Mesothelial cell of epicardium (in vitro differentiated cells): ENCODE results near the gene RNF157. TPM values are rescaled to one million over a fixed set of nuclear protein-coding genes. Genes with fewer than 3 reads are reported as not detected.

Experiments used
- DNase-seq, 2 experiments: peaks; one replicate each; pipeline ENCODE4 v3.0.0; 2021; ENCODE audit warnings: low spot score in 2 of 2; ENCODE audit not compliant: unreplicated experiment in 2 of 2
- H3K27ac Mint-ChIP-seq: 2 replicates; pipeline ENCODE4 v1.8.0; 2021; ENCODE audit warnings: mixed read lengths
- H3K27me3 Mint-ChIP-seq: 2 replicates; pipeline ENCODE4 v1.8.0; 2021; ENCODE audit warnings: low read depth, mixed read lengths
- H3K36me3 Mint-ChIP-seq: 2 replicates; pipeline ENCODE4 v1.8.0; 2021; ENCODE audit warnings: mixed read lengths
- H3K4me1 Mint-ChIP-seq: 2 replicates; pipeline ENCODE4 v1.8.0; 2021; ENCODE audit warnings: mixed read lengths
- H3K4me3 Mint-ChIP-seq: 2 replicates; pipeline ENCODE4 v1.8.0; 2021; ENCODE audit warnings: mild to moderate bottlenecking, moderate library complexity, mixed read lengths
- H3K9me3 Mint-ChIP-seq: 2 replicates; pipeline ENCODE4 v1.8.0; 2021; ENCODE audit warnings: mixed read lengths
- CTCF ChIP-seq: fragments of 200-600 bp; sonication (generic); IDR thresholded peaks from one replicate; pipeline ENCODE4 v1.5.0; 2021; ENCODE audit warnings: antibody characterized with exemption; ENCODE audit not compliant: unreplicated experiment
- total RNA-seq: library from RNA; stranded (reverse); gene quantifications from 3 replicates; pipeline ENCODE4 v1.2.1, GENCODE V29; 2021

Gene RNF157
- total RNA-seq, 1 donor from 2014 or later: 8.0 TPM

- peak overlapping the region; percentile 48 for H3K4me3 Mint-ChIP-seq
- H3K27me3 Mint-ChIP-seq: peaks cover 71% of the 10 kb centered on the region
- no peak for TF ChIP-seq CTCF
- peaks cover 64% of the 10 kb centered on the region for H3K4me1 Mint-ChIP-seq
- DNase-seq: no peak
- peak overlapping the region; percentile 34 for H3K27ac Mint-ChIP-seq
- no peaks in the 10 kb centered on the region for H3K36me3 Mint-ChIP-seq
- no peaks in the 10 kb centered on the region for H3K9me3 Mint-ChIP-seq
Observed at GRCh38 chr17:76138896-76139752, 101.2 kb downstream of the RNF157 start.

- no peak for TF ChIP-seq CTCF
- Mint-ChIP-seq H3K9me3 (no peaks in the 10 kb centered on the region), H3K4me1 (peaks cover 65% of the 10 kb centered on the region), H3K27ac (peak overlapping the region; percentile 34), H3K27me3 (peaks cover 78% of the 10 kb centered on the region), H3K36me3 (no peaks in the 10 kb centered on the region), H3K4me3 (peak overlapping the region; percentile 39)
- no peak for DNase-seq
Observed at GRCh38 chr17:76138234-76138895, 101.9 kb downstream of the RNF157 start.

GRCh38 chr17:76137351-76138233 lies 102.7 kb downstream of the RNF157 start:
- Mint-ChIP-seq H3K4me3 (peak overlapping the region; percentile 33), H3K4me1 (peaks cover 65% of the 10 kb centered on the region), H3K9me3 (no peaks in the 10 kb centered on the region), H3K27me3 (peaks cover 83% of the 10 kb centered on the region), H3K36me3 (no peaks in the 10 kb centered on the region), H3K27ac (no peak overlapping the region)
- no peak for TF ChIP-seq CTCF
- no peak for DNase-seq

- H3K27ac Mint-ChIP-seq: no peak overlapping the region
- H3K27me3 Mint-ChIP-seq: peaks cover 80% of the 10 kb centered on the region
- no peaks in the 10 kb centered on the region for H3K36me3 Mint-ChIP-seq
- H3K4me1 Mint-ChIP-seq: peaks cover 62% of the 10 kb centered on the region
- H3K9me3 Mint-ChIP-seq: no peaks in the 10 kb centered on the region
- DNase-seq: no peak
- TF ChIP-seq CTCF: no peak
- H3K4me3 Mint-ChIP-seq: no peak overlapping the region
Observed at GRCh38 chr17:76137001-76137350, 103.3 kb downstream of the RNF157 start.

GRCh38 chr17:76136276-76137000 lies 103.9 kb downstream of the RNF157 start:
- Mint-ChIP-seq H3K27me3 (peaks cover 81% of the 10 kb centered on the region), H3K27ac (no peak overlapping the region), H3K9me3 (no peaks in the 10 kb centered on the region), H3K4me1 (peaks cover 62% of the 10 kb centered on the region), H3K4me3 (no peak overlapping the region), H3K36me3 (no peaks in the 10 kb centered on the region)
- DNase-seq: no peak
- no peak for TF ChIP-seq CTCF
